ENCODE measurements around the gene LPP. TPM values are rescaled to one million over a fixed set of nuclear protein-coding genes. Genes with fewer than 3 reads are reported as not detected.

Gene LPP
- total RNA-seq, 1 experiment from 2014 or later: 120 TPM

DNA sequence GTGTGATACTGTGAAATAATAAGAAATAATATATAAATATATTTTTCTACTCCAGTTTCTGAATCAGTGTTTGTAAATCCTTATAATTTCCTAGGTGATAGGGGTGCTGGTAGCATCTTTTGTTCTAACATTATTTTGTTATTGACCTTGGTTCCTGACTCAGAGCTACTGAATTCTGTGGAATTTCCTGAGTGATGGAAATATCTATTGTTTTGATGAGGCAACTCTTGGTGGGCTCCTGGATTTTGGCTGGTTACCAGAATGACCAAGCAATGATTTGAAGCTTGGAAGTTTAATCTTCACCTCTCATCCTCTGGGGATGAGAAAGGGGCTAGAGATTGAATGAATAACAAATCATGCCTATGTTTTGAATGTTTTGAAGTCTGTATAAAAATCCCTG lies 377.3 kb downstream of the LPP start:
- Mint-ChIP-seq H3K36me3 (ENCODE audit: insufficient read depth, unreplicated experiment) (peaks cover 23% of the 10 kb centered on the region), H3K27ac (ENCODE audit: unreplicated experiment) (no peak overlapping the region), H3K4me3 (ENCODE audit: unreplicated experiment) (no peak overlapping the region), H3K9me3 (ENCODE audit: unreplicated experiment) (no peaks in the 10 kb centered on the region), H3K27me3 (ENCODE audit: insufficient read depth, unreplicated experiment) (no peaks in the 10 kb centered on the region), H3K4me1 (ENCODE audit: low read depth, unreplicated experiment) (peaks cover 7% of the 10 kb centered on the region)
- intact Hi-C loops (cut with micrococcal nuclease; ENCODE audit: unreplicated experiment): no loop called here
- ChIA-PET CTCF (no interaction called here), POLR2A (no interaction called here)
- BruUV-seq (replicated peaks): no TSS peak
- Histone ChIP-seq H3K27me3 (replicated peaks; ENCODE audit: control insufficient read depth, insufficient read depth, low read length) (no peaks in the 10 kb centered on the region), H3K9me3 (no peaks in the 10 kb centered on the region), H3K4me1 (peaks cover 8% of the 10 kb centered on the region; the same call in 1 of the 2 replicates), H3K36me3 (ENCODE audit: control insufficient read depth, insufficient read depth, low read length) (no peaks in the 10 kb centered on the region), H3K4me3 (ENCODE audit: low read depth, low read length) (no peak overlapping the region)
- DNase-seq: no peak
- TF ChIP-seq, protein P1, sequence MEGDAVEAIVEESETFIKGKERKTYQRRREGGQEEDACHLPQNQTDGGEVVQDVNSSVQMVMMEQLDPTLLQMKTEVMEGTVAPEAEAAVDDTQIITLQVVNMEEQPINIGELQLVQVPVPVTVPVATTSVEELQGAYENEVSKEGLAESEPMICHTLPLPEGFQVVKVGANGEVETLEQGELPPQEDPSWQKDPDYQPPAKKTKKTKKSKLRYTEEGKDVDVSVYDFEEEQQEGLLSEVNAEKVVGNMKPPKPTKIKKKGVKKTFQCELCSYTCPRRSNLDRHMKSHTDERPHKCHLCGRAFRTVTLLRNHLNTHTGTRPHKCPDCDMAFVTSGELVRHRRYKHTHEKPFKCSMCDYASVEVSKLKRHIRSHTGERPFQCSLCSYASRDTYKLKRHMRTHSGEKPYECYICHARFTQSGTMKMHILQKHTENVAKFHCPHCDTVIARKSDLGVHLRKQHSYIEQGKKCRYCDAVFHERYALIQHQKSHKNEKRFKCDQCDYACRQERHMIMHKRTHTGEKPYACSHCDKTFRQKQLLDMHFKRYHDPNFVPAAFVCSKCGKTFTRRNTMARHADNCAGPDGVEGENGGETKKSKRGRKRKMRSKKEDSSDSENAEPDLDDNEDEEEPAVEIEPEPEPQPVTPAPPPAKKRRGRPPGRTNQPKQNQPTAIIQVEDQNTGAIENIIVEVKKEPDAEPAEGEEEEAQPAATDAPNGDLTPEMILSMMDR (IDR thresholded peaks at IDR 0.05; ENCODE audit: insufficient read depth in 1 of 2, low read depth in 1 of 2, low read length in 1 of 2, severe bottlenecking in 1 of 2, unreplicated experiment in 1 of 2): no peak

DNA sequence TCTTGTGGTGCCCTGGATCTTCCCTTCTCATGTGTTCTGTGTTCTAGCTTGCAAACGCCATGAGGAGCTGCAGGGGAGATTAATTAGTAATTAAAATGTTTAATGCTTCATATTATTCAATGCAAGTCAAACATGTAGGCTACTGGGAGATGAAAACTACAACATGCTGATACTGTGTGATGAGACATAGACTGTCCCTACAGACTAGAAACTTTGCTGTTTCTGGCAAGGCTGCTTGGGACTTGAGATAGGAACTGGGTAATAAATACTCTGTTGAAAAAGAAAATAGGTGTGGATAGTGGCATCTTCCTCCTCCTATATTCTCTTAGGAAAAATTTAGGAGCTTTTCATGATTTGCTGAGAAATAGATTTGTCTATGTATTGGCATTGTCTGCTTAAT lies 379.2 kb downstream of the LPP start:
- intact Hi-C loops (cut with micrococcal nuclease; ENCODE audit: unreplicated experiment): no loop called here
- no peak for DNase-seq
- ChIA-PET CTCF (no interaction called here), POLR2A (no interaction called here)
- H3K27me3 ChIP-seq (replicated peaks; ENCODE audit: control insufficient read depth, insufficient read depth, low read length): no peaks in the 10 kb centered on the region
- TF ChIP-seq, protein P1 (IDR thresholded peaks at IDR 0.05; ENCODE audit: insufficient read depth in 1 of 2, low read depth in 1 of 2, low read length in 1 of 2, severe bottlenecking in 1 of 2, unreplicated experiment in 1 of 2): no peak
- Mint-ChIP-seq H3K4me3 (ENCODE audit: unreplicated experiment) (no peak overlapping the region), H3K4me1 (ENCODE audit: low read depth, unreplicated experiment) (no peaks in the 10 kb centered on the region), H3K27me3 (ENCODE audit: insufficient read depth, unreplicated experiment) (no peaks in the 10 kb centered on the region), H3K27ac (ENCODE audit: unreplicated experiment) (no peak overlapping the region), H3K9me3 (ENCODE audit: unreplicated experiment) (no peaks in the 10 kb centered on the region), H3K36me3 (ENCODE audit: insufficient read depth, unreplicated experiment) (peaks cover 14% of the 10 kb centered on the region)
- peaks cover 8% of the 10 kb centered on the region; the same call in 1 of the 2 replicates for H3K4me1 ChIP-seq
- no peaks in the 10 kb centered on the region for H3K9me3 ChIP-seq
- no TSS peak for BruUV-seq (replicated peaks)
- H3K4me3 ChIP-seq (ENCODE audit: low read depth, low read length): no peak overlapping the region
- no peaks in the 10 kb centered on the region for H3K36me3 ChIP-seq (ENCODE audit: control insufficient read depth, insufficient read depth, low read length)

DNA sequence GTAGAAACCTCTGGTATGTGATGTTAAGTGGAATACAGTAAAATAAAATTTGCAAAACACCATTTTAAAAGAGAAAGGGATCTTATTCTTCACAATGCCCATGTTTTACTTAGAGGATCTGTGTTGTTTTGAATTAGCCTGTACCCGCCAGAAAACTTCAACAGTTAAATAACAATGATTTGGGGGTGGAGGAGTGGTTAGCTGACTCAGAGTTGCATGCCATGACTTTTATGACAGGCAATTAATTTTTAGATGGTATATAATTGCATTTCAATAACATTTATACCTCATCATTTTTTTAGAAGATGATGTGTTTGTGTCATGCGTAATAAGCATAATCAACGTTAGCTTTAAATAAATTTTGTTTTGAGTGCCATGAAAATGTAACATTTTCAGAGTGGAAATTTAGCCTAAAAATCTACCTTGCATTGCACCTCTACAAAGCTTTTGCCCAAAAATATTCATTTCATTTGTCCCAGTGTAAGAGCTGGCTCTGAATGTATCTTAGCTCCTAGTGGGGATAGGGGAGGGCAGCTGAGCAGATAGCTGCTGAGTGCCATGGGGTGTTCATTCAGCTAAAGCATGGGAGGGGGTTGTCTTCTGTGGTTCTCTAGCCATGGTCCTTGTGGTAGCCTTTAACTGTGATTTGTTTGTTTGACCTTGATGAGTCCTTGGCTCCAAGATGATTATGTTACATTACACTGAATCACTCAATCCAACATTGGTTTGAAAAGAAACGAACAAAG lies 379.8 kb downstream of the LPP start:
- Mint-ChIP-seq H3K4me3 (ENCODE audit: unreplicated experiment) (no peak overlapping the region), H3K36me3 (ENCODE audit: insufficient read depth, unreplicated experiment) (peaks cover 14% of the 10 kb centered on the region), H3K27me3 (ENCODE audit: insufficient read depth, unreplicated experiment) (no peaks in the 10 kb centered on the region), H3K9me3 (ENCODE audit: unreplicated experiment) (no peaks in the 10 kb centered on the region), H3K4me1 (ENCODE audit: low read depth, unreplicated experiment) (no peaks in the 10 kb centered on the region), H3K27ac (ENCODE audit: unreplicated experiment) (no peak overlapping the region)
- CTCF ChIA-PET: no interaction called here
- POLR2A ChIA-PET: no interaction called here
- H3K27me3 ChIP-seq (replicated peaks; ENCODE audit: control insufficient read depth, insufficient read depth, low read length): no peaks in the 10 kb centered on the region
- H3K9me3 ChIP-seq: no peaks in the 10 kb centered on the region
- H3K4me1 ChIP-seq: peaks cover 7% of the 10 kb centered on the region; the same call in 1 of the 2 replicates
- TF ChIP-seq, protein P1 (IDR thresholded peaks at IDR 0.05; ENCODE audit: insufficient read depth in 1 of 2, low read depth in 1 of 2, low read length in 1 of 2, severe bottlenecking in 1 of 2, unreplicated experiment in 1 of 2): no peak
- H3K4me3 ChIP-seq (ENCODE audit: low read depth, low read length): no peak overlapping the region
- no peaks in the 10 kb centered on the region for H3K36me3 ChIP-seq (ENCODE audit: control insufficient read depth, insufficient read depth, low read length)
- DNase-seq: no peak
- BruUV-seq (replicated peaks): no TSS peak
- intact Hi-C loops (cut with micrococcal nuclease; ENCODE audit: unreplicated experiment): no loop called here

All from Caco-2 (cell line).